Raji (cell line): ENCODE data around the gene BFSP2.

Experiments
- POLR2A ChIP-seq: IDR thresholded peaks from 2 replicates; pipeline ENCODE4 v1.6.1; 2011; ENCODE audit warnings: low read depth, low read length, control low read depth; ENCODE audit not compliant: insufficient read depth

Gene BFSP2

GRCh38 chr3:133400006-133400515 is at the start of gene BFSP2:
BFSP2 (plus strand) TSS chr3:133400056; CDS start chr3:133400084, 28 bp downstream.
- TF ChIP-seq POLR2A = no peak

DNA sequence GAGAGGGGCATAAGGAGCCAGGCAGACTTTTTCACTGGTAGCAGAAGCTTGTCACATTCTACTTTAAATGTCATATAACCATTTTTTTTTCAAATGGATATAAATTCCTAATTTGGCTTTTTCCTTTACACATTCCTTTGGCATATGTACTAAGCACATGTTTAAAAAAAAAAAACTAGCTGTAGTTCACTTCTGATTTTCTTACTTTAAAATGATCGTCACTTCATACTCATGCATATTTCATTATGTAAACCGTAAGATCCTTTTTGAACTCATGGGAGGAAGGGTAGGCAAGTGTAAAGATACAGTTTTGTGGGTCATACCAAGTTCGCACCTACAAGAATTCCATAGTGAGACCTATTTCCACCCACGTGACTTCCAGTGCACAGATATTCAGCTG is 45.1 kb upstream of the BFSP2 start:
- TF ChIP-seq POLR2A = no peak

GRCh38 chr3:133360476-133360875 is 39.4 kb upstream of the BFSP2 start:
- TF ChIP-seq POLR2A = no peak

- TF ChIP-seq POLR2A = no peak
These were observed 38.8 kb upstream of the BFSP2 start for GRCh38 chr3:133361011-133361410.

GRCh38 chr3:133361435-133361834 is 38.4 kb upstream of the BFSP2 start:
- TF ChIP-seq POLR2A = no peak

- no peak for TF ChIP-seq POLR2A
These were observed 37.3 kb upstream of the BFSP2 start for GRCh38 chr3:133362539-133362938.

GRCh38 chr3:133364704-133365103 is 35.2 kb upstream of the BFSP2 start:
- no peak for TF ChIP-seq POLR2A

- TF ChIP-seq POLR2A = no peak
These were observed 32.9 kb upstream of the BFSP2 start for GRCh38 chr3:133366921-133367320.

DNA sequence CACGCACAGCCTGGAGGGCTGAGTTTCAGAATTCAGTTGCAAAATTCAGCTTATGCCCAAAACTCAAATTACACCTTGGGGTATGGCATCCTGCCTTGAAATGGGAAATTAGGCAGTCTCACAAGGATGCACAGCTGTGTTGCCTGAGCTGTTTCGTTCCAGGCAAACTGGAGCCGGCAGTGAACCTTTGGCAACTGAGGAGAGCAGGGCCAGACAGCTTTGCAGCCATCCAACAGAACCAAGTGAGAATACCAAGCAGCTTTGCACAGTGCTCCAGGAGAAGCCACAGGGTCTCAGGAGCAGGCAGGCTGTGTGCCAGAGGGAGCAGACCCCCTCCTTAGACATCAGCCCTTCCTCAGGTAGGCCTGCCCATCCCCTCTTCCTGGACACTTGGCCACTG is 32.5 kb upstream of the BFSP2 start:
- TF ChIP-seq POLR2A = no peak

- no peak for TF ChIP-seq POLR2A
These were observed 31.9 kb upstream of the BFSP2 start for GRCh38 chr3:133367956-133368355.

DNA sequence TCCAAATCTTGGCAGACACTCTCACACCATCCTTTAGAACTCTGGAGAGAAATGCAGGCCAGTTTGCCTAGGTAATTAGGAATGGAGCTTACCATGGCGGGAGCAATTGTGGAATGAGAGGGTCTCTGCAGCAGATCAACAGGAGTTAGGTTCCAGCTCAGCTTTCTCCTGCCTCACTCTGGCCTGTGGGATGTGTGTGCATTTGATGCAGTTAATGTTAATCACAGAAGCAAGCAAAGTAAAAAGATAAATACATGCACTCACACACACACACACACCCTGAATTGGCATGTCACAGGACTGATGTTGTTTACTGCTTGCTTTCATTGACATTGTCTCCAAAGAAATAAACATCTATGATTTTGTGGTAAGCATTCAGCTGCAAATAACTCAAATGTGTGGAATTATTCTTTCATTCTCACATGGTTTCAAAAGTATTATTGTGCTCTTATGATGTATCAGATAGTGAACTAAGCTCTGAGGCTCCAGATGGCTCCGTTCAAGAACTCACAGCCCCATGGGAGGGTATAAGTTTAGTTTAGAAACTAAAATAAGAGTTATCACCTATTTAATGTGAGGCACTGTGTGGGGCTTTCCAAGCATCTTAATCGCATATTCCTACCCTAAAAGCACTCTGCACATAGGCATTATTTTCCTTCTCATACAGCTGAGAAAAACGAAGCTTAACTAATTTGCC is 31.3 kb upstream of the BFSP2 start:
- no peak for TF ChIP-seq POLR2A

GRCh38 chr3:133369068-133369440 is 30.8 kb upstream of the BFSP2 start:
- no peak for TF ChIP-seq POLR2A

GRCh38 chr3:133371181-133371580 is 28.7 kb upstream of the BFSP2 start:
- no peak for TF ChIP-seq POLR2A

- no peak for TF ChIP-seq POLR2A
These were observed 28.2 kb upstream of the BFSP2 start for GRCh38 chr3:133371676-133372075.

GRCh38 chr3:133374708-133375402 is 25.0 kb upstream of the BFSP2 start:
- TF ChIP-seq POLR2A = no peak

DNA sequence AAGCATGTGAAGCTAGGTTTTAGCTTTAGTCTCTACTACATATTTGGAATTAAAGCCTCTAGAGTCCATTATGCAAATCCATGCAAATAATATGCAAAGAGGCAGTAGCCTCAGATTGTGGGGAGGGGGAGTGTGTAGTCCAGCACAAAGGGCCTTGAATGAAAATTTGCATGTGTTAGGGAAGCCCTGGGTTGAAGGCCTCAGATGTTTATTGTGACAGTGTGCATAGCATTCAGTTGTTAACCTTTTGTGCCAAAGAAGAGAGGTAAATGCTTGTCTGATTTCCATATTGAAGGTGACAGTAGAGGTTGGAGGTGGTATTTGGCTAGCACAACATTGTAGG is 24.5 kb upstream of the BFSP2 start:
- no peak for TF ChIP-seq POLR2A
